ENCODE results near the gene TNFAIP1. TPM values are rescaled to one million over a fixed set of nuclear protein-coding genes. Genes with fewer than 3 reads are reported as not detected.

Gene TNFAIP1
- total RNA-seq, 1 donor from 2014 or later, result 25.9 TPM

DNA sequence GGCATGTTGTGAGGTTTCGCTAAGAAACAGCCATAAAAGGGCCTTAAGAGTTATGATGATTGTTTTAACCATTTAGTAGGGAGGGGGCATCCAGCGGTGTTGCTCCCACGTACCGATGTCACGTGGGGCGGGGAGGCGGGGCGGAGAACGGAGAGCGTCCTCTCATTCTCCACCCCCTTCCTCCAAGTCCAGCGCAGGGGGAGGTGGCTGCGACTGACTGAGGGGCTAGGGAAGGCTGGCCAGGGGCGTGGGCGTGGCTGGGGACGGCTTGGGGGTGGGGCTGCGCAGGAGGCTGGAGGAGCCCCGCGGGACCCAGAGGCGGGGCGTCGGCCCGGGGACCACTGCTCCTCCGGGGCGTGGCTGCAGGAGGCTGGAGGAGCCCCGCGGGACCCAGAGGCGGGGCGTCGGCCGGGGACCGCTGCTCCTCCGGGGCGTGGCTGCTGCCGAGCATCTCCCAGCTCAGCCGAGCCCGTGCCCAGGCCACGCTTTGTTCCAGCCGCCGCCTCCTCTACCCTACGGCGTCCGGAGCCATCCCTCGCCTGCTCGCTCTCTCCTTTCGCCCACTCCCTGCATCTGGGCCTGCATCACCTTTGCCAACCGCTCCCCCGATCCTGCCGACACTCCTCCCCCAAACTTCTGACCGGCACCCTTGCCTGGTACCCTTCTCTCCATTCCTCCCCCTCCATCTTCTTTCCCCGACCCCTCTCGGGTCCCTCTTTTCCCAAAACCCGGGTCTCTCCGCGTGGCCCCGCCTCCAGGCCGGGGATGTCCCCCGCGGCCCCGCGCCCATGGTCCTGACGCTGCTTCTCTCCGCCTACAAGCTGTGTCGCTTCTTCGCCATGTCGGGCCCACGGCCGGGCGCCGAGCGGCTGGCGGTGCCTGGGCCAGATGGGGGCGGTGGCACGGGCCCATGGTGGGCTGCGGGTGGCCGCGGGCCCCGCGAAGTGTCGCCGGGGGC, 36.0 kb downstream of the TNFAIP1 start, which contains the start of gene SARM1:
TSS of gene SARM1 (plus strand) at position 450 of the 958 bp plus-strand sequence. CDS start at position 789, 339 bp downstream.
- DNase-seq, result peak; percentile 84

GRCh38 chr17:28372203-28372944, 36.8 kb downstream of the TNFAIP1 start:
- no peak for DNase-seq

DNA sequence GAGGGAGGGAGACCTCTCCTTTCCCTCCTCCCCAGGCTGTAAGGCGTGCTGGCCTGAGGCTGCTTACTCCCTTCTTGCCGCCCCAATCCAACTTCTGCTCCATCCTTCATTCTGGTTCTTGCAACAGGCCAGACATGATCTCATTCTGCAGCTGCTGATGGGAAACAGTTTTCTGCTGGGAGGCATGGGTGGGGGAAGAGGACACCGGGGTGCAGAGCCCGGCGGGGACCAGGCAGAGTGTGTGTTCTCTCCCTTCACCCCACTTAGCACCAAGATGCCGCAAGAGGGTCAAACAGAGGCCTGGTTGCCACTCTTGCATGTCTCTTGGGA, 37.3 kb downstream of the TNFAIP1 start:
- DNase-seq, result no peak

DNA sequence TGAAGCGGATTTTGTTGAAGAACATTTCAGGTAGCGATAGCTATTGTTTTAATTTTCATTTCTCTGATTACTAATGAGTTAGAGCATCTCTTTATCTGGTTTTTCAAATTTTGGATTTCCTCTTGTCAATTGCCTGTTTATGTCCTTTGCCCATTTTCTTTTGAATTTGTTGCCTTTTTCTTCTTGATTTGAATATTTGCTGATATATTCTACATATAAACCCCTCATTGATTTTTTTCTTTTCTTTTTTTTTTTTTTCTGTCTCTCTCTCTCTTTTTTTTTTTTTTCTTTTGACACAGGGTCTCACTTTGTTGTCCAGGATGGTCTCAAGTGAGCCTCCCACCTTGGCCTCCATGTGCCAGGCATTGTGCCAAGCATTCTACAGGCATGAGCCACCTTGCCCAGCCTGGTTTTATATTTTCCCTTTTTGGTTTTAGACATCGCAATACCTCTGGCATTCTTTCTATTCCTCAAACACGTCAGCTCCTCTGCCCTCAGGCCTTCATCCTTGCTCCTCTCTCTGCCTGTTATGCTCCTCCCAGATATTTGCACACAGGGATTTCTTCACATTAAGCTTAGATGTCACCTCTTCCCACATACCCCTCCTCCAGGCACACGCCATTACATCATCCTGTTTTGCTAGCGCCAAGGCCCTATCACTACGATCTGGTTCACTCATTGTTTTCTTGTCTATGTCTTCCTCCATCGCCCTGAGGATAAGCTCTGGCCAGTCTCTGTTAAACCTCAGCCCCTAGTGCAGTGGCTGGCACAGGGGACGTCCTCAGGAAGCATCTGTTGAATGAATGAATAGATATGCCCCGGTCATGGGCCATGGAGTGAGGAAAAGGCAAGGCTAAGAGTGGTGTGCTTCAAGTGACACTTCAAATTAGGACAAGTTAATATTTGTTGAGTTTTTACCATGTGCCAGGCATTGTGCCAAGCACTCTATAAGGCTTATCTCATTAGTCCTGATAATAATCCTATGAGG, 44.5 kb downstream of the TNFAIP1 start:
- no peak for DNase-seq

DNA sequence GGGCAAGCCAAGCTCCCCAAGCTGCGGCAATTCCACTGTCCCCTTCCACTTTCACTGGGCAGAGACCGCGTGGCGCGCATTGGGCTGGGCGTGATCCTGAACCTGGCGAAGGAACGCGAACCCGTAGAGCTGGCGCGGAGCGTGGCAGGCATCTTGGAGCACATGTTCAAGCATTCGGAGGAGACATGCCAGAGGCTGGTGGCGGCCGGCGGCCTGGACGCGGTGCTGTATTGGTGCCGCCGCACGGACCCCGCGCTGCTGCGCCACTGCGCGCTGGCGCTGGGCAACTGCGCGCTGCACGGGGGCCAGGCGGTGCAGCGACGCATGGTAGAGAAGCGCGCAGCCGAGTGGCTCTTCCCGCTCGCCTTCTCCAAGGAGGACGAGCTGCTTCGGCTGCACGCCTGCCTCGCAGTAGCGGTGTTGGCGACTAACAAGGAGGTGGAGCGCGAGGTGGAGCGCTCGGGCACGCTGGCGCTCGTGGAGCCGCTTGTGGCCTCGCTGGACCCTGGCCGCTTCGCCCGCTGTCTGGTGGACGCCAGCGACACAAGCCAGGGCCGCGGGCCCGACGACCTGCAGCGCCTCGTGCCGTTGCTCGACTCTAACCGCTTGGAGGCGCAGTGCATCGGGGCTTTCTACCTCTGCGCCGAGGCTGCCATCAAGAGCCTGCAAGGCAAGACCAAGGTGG, 45.7 kb downstream of the TNFAIP1 start:
- DNase-seq, result no peak

DNA sequence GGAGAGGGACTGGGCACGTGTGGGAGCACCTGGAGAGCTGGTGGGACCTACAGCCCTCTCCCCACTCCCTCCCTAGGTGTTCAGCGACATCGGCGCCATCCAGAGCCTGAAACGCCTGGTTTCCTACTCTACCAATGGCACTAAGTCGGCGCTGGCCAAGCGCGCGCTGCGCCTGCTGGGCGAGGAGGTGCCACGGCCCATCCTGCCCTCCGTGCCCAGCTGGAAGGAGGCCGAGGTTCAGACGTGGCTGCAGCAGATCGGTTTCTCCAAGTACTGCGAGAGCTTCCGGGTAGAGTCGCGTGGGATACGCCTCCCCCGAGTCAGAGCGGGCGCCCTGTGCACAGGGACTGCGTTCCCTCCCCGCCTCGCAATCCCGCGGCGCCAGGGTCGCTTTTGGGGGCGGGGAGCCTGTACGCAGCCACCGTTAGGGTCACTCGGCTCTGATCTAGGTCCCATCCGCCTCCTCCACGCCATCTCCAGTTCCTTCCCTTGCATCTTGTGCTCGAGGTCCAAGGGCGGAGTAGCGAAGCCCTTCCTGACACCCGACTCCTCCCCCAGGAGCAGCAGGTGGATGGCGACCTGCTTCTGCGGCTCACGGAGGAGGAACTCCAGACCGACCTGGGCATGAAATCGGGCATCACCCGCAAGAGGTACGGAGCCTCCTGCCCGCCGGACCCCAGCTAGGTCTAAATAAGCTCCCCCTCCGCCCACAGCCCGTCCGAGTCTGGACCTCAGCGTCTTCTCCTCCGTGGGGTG, 48.9 kb downstream of the TNFAIP1 start:
- no peak for DNase-seq

GRCh38 chr17:28385037-28385400, 49.5 kb downstream of the TNFAIP1 start:
- no peak for DNase-seq

DNA sequence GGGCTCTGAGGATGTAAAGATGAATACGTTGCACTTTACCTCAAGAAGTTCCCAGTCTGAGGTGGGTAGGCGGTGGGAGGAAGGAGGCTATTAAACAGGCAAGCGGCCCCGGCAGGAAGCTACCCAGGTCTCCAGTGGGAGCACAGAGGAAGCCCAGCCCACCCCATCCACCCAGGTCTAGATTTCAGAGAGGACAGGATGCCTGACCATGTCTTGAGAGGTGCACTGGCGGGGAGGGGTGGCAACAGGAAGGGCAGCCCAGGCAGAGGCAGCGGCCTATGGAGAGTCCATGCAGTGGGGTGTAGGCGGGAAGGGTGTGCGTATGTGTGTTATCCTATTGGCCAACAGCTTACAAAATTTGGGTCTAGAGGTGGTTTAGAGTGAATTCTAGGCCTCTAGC, 49.8 kb downstream of the TNFAIP1 start:
- no peak for DNase-seq

- DNase-seq, result no peak
Observed at GRCh38 chr17:28386391-28386790, 50.8 kb downstream of the TNFAIP1 start.

DNA sequence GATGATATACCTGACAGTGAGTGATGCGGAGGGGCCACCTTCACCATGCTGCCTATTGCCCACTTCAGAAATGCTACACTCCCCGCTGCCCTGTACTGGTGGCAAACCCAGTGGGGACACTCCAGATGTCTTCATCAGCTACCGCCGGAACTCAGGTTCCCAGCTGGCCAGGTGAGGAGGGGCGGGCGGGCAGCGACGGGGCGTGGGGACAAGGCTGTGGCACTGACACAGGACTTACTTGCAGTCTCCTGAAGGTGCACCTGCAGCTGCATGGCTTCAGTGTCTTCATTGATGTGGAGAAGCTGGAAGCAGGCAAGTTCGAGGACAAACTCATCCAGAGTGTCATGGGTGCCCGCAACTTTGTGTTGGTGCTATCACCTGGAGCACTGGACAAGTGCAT, 52.5 kb downstream of the TNFAIP1 start:
- DNase-seq, result no peak

DNA sequence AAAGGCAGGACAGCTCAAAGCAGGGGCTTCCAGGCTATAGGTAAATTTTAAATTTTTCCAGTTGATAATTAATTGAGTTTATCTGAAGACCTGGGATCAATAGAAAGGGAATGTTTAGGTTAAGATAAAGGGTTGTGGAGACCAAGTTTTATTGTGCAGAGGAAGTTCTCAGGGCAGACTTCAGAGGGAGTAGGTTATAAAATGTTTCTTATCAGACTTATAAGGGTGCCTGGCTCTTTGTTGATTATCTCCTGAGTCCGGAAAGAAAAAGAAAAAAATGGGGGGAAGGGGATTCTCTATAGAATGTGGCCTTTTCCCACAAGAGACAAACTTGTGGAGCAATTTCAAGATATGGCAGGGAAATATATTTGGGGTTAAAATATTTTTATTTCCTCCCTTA, 54.6 kb downstream of the TNFAIP1 start:
- DNase-seq, result no peak

- DNase-seq, result no peak
Observed at GRCh38 chr17:28390563-28390962, 55.0 kb downstream of the TNFAIP1 start.

- no peak for DNase-seq
Observed at GRCh38 chr17:28390984-28391383, 55.4 kb downstream of the TNFAIP1 start.

DNA sequence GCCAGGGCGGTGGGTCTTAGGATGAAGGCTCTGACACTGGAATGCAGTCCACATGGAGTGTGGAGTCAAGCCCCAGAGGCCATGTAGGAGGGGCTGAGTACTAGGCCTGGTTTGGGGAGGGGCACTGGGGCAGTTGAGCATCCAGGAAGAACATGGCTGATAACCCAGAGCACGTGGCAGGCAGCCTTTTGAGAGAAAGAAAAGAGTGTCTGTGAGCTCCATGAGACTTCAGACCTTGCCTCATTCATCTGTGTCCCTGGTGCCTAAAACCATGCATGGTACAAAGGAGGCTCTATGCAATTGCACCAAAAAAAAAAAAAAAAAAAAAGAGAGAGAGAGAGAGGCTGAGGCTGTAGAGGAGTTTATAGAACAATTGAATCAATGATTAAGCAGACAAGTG, 55.8 kb downstream of the TNFAIP1 start:
- no peak for DNase-seq

DNA sequence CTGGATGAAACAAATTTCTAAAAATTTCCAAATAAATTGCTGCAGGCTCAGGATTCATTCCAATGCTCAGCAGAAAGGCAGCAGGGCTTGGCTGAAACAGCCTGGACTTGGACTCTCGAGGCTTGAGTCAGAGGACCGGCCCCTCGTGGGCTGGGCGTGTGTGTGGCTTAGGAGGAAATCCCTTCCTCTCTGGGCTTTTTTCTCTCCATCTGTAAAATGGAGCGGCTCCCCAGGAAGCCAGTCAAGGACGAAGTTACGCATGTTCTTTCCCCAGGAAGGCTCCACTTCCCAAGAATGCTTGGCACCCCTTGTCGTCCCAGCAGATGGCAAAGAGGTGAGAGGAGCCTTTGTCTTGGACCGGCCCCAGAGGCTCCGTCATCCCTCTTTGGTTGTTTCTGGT, 56.9 kb downstream of the TNFAIP1 start:
- no peak for DNase-seq

GRCh38 chr17:28394337-28395116, 59.0 kb downstream of the TNFAIP1 start:
- no peak for DNase-seq

DNA sequence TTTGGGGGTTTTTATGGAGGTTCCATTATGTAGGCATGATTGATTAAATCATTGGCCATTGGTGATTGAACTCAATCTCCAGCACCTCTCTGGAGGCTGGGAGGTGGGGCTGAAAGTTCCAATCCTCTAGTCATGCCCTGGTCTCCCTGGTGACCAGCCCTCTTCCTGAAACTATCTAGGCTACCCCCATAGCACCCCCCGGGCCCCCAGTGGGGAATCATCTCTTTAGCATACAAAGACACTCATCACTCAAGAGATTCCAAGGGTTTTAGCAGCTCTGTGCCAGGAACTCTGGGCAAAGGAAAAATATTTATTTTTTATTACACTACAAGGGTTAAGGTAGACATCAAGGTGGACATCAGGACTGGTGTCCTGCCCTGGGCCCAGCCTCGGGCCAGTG, 59.9 kb downstream of the TNFAIP1 start:
- DNase-seq, result no peak

DNA sequence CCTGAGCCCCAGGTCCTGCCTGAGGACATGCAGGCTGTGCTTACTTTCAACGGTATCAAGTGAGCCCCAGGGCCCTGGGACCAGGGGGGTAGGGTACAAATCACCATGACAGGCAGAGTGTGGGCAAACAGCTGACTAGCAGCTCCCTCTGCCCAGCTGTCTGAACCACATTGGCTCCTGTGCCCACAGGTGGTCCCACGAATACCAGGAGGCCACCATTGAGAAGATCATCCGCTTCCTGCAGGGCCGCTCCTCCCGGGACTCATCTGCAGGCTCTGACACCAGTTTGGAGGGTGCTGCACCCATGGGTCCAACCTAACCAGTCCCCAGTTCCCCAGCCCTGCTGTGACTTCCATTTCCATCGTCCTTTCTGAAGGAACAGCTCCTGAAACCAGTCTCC, 60.4 kb downstream of the TNFAIP1 start:
- DNase-seq, result no peak

Measured in occipital lobe (tissue), 2 donors.